Measurements from ENCODE around the gene NRXN3.

- TF ChIP-seq EZH2phosphoT487 (IDR thresholded peaks at IDR 0.05; ENCODE audit: borderline replicate concordance, low read depth, low read length) (no peak), CTCF (conservative IDR thresholded peaks at IDR 0.05; ENCODE audit: low read length) (no peak)
Observed at GRCh38 chr14:79096811-79097210, 926.6 kb downstream of the NRXN3 start.
